EH (cell line): ENCODE data around the gene NKX2-1.
"Not testable (repeated sequence)": the region's sequence is repeated elsewhere in the genome, so short reads cannot be mapped to it uniquely, and the experiment has no call there.

Source experiments
- DNase-seq: peaks from one replicate; pipeline ENCODE4 v3.0.0-alpha.2; 2015; ENCODE audit warnings: low read depth

The NKX2-1 gene

DNA sequence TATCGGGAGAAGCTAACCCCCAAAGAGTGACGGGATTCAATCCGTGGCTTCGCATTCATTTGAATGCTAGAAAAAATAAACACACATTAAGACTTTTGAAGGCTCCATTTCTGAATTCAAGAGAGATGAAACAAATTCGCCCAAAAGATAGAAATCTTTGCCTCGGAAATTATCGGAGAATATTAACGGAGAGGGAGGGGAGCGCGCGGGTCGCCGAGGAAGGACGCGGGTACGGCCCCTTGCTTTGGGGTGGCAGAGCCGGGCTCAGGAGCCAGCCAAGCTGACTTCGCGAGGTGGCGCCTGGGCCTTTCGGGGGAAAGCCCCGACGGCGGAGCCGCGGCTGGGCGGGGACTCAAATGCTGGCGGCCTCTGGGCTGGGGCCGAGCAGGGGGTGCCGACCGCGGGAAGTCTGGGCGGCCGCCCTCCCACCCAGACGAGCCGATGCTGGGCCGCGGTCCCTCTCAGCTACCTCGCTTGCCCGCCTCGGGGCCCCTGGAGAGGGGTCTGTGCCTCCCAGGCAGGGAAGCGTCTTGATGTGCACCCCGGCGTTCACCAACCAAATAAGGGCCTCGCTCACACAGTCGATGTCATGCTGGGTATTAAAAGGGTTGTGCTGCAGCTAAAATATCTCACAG lies 14.7 kb downstream of the NKX2-1 start:
- DNase-seq: no peak

DNA sequence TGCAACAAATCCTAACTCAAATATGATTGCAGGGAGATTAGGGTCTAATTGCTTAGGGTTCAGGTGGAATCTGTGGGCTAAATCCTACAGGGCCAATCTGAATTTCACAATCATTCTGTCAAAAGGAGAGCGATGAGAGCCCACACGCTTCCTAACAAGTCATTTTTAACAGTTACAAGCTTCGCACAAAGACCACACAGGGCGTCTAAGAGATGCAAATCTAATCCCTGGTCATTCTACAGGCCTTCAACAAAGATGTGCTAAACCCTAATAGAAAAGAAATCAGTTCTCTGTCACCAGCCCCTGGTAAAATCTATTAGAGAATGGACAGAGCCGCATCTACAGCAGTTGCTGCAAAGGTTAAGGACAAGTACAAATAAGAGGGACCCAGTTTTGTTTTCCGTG lies 15.3 kb downstream of the NKX2-1 start:
- no peak for DNase-seq

DNA sequence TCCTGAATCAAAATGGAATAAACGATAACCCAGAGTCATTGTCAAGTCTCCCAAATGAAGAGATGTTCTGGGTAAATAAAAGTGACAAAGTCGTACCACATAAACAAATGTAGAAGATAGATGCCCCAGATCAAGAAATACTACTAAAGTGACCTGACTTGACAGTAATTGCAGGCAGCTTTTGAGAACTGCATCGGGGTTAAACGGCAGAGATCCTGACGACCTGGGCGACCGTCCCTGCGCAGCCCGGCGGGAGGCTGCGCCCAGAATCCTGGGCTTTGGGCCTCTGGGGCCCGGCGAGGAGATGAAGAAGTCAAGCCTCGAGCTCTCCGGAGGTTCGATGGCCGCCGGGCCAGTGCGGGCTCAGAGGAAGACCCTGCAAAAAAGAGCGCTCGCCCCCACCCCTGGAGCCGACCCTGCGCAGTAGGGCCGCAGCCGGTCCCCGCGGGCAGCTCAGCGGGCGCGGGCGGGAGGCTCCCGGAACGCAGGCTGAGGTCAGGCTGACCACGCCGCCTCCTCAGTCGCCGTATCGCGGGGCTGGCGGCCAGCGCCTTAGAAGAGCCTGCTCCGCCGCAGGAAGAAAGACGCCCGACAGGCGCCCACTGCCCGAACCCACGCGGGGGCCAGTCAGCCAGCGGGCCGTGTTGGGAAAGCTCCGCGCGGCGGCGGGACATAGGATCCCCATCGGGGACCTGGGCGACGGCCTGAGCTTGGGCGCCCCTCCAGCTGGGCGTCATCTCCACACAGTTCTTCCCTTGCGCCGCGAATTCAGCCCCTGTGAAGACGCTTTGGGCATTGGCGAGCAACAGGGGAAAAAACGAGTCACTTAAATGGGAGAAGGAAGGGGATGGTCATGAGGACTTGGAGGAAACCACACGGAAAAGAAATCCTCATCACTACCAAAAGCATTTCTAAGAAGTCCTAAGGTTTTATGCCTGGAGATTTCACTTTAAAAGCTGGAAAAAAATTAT lies 16.0 kb downstream of the NKX2-1 start:
- DNase-seq: no peak

- DNase-seq: no peak
These were observed 17.2 kb downstream of the NKX2-1 start for GRCh38 chr14:36502558-36503508.

GRCh38 chr14:36498938-36499337 lies 21.1 kb downstream of the NKX2-1 start:
- DNase-seq: no peak

DNA sequence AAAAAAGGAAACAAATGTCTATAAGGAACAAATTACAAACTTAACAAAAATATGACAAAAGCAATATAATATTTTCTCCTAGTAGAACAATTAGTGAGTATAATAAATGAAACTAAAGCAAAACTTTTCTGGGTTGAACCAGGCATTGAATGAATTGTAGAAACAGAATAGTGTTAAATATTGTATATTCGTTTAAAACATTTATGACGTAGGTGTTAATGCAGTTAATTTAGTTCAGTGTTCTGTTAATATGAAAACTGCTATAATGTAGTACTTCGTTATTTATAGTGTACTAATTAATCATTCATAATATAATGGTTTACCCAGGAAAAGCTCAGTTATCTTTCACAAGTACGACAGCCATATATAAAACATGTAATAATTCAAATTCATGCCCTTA lies 23.7 kb downstream of the NKX2-1 start:
- no peak for DNase-seq

GRCh38 chr14:36495666-36496065 lies 24.4 kb downstream of the NKX2-1 start:
- no peak for DNase-seq

GRCh38 chr14:36493761-36494160 lies 26.3 kb downstream of the NKX2-1 start:
- no peak for DNase-seq

- no peak for DNase-seq
These were observed 34.3 kb downstream of the NKX2-1 start for GRCh38 chr14:36485773-36486172.

DNA sequence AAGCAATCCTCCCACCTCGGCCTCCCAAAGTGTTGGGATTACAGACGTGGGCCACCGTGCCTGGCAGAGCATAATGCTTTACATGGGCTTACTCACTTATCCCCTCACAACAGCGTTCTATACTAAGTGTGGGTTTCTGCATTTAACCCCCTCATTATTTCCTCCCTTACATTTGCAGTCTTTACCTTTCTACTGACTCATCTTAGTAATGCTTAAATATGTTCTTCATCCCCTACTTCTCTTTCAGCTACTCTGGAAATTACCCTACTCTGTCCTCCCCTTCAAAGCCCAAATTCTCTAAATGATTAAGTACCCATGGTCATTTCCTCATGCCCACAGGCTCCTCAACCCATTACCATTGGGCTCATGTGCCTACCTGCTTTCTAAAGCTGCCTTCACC lies 40.7 kb downstream of the NKX2-1 start:
- no peak for DNase-seq

DNA sequence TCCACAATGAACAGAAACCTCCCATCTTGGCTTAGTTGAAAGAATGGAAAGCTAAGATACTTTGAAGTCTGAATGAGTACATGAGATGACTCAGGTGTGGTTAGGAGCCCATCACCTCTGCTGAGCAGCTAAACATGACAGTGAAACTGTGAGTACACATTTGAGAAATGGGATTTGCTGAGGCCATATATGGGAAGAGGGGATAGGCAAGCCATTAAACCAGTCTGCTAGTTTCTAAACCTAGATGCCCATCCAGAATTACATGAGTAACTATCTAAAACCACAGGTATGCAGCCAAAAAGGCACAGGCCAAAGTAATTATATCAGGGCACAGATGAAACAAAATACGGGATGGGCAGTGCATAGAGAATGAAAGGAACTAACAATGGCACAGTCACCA lies 41.2 kb downstream of the NKX2-1 start:
- no peak for DNase-seq

GRCh38 chr14:36477266-36477665 lies 42.8 kb downstream of the NKX2-1 start:
- DNase-seq: no peak

DNA sequence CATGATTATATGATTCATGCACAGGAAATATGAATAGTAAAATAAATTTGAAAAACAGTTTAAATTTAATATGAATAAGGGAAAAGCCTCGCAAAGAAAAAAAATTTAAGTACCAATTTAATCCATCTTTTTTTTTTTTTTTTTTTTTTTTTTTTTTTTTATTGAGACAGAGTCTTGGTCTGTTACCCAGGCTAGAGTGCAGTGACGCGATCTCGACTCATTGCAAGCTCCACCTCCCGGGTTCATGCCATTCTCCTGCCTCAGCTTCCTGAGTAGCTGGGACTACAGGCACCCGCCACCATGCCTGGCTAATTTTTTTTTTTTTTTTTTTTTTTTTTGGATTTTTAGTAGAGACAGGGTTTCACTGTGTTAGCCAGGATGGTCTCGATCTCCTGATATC lies 44.0 kb downstream of the NKX2-1 start:
- not testable (repeated sequence) for DNase-seq

DNA sequence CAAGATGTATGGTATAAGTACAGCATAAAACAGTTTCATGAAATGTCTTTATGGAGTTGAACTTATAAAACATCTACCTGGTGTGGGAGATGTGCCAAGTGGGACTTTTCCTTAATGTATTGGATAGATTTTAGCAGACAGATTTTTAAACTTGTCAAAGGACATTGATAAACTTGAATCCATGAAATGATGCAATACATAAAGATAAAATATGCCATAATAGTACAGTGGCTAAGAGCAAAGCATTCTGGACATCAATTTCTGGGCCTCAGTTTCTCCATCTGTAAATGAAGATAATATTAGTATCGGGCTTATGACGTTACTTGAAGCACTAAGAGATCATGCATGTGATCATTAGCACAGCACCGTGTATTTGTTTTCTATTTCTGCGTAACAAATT lies 45.4 kb downstream of the NKX2-1 start:
- no peak for DNase-seq

DNA sequence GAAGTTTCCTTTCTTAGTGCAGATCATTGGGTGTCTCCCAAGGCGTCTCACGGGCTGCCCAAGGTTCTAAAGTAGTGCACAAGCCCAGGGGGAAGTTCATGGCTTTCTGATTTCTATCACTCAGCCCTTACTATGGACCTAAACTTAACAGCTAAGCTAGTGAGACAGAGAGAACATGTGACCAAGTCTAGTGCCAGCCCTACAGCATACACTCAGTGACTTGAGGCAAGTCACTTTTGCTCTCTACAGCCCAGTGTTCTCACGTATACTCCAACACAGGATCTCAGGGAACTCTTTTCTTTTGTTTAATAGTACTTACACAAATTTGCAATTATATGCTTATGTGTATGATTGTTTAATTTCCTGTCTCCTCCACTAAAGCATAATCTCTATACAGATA lies 48.6 kb downstream of the NKX2-1 start:
- DNase-seq: no peak

GRCh38 chr14:36467332-36467731 lies 52.7 kb downstream of the NKX2-1 start:
- no peak for DNase-seq
